GM13976 (cell line): ENCODE data around the gene CACNG3.

ENCODE experiments used
- DNase-seq: peaks from one replicate; pipeline ENCODE4 v3.0.0; 2012; ENCODE audit warnings: low spot score
- CTCF ChIP-seq: IDR thresholded peaks from 2 replicates; pipeline ENCODE4 v1.5.1; 2012; ENCODE audit warnings: borderline replicate concordance, mild to moderate bottlenecking; ENCODE audit not compliant: insufficient read depth; ENCODE audit errors: extremely low read depth, missing control alignments, control extremely low read depth
- in situ Hi-C: fragments of 300-500 bp; cut with MboI; formaldehyde crosslinking; loops from one replicate; pipeline ENCODE4 v1.12.0; 2022; ENCODE audit warnings: low sequenced_read_pairs, mixed read lengths, inconsistent platforms; ENCODE audit not compliant: unreplicated experiment

The CACNG3 gene

DNA sequence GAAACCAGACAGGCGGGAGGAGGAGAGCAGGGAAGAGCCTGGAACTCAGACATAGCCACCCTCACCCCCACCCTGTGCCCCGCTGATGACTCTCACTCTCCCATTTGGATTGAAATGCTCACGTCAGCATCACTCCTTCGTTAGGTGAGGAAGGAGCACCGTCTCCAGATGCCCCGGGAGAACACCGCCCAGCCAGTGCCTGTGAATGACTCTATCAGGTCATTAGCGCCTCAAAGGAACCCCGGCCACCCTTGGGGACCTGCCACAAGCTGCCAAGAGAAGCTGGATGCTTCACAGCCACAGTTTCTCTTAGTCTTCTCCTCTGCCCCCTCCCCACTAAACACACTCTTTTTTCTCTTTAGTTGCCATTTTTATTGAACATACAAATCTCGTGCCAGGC, 66.0 kb downstream of the CACNG3 start:
- DNase-seq: no peak
- in situ Hi-C loops: no loop called here
- TF ChIP-seq CTCF: no peak

GRCh38 chr16:24324421-24324820, 68.3 kb downstream of the CACNG3 start:
- no peak for DNase-seq
- no peak for TF ChIP-seq CTCF
- in situ Hi-C loops: no loop called here

GRCh38 chr16:24328835-24329452, 72.8 kb downstream of the CACNG3 start:
- in situ Hi-C loops: no loop called here
- no peak for DNase-seq
- no peak for TF ChIP-seq CTCF

- TF ChIP-seq CTCF: no peak
- in situ Hi-C loops: no loop called here
- no peak for DNase-seq
These were observed 76.0 kb downstream of the CACNG3 start for GRCh38 chr16:24332178-24332577.

- no peak for TF ChIP-seq CTCF
- in situ Hi-C loops: no loop called here
- no peak for DNase-seq
These were observed 76.5 kb downstream of the CACNG3 start for GRCh38 chr16:24332582-24333090.

DNA sequence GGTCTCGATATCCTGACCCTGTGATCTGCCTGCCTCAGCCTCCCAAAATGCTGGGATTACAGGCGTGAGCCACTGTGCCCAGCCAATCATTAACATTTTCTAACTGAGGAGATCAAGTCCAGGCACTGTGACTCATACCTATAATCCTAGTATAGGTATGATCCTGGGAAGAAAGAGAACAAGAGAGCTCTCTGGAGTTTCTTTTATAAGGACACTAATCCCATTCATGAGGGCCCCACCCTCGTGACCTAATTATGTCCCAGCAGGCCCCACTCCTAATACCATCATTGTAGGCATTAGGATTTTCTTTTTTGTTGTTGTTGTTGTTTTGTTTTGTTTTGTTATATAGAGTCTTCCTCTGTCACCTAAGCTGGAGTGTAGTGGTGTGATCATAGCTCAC, 80.4 kb downstream of the CACNG3 start:
- DNase-seq: no peak
- in situ Hi-C loops: no loop called here
- no peak for TF ChIP-seq CTCF
